Esophagus squamous epithelium (tissue), 5 donors: ENCODE measurements around the gene CAMK4. TPM values are rescaled to one million over a fixed set of nuclear protein-coding genes. Genes with fewer than 3 reads are reported as not detected.

Experiments
- DNase-seq: peaks from one replicate; lab custom pipeline; 2025; lab: John Stamatoyannopoulos, UW
- H3K27ac ChIP-seq, 4 donors: fragments of 200-600 bp; sonication (generic); one replicate each; pipeline ENCODE4 v1.5.1; 2016 to 2019; ENCODE audit warnings: mild to moderate bottlenecking in 1 of 4
- H3K27me3 ChIP-seq, 4 donors: fragments of 200-600 bp; sonication (generic); 1 replicate in 3 of 4; 2 replicates in 1 of 4; pipeline versions ENCODE4 v1.5.1 to v1.6.0; 2017 to 2021; ENCODE audit warnings: antibody characterized with exemption in 1 of 4
- H3K36me3 ChIP-seq, 3 donors: fragments of 200-600 bp; sonication (generic); one replicate each; pipeline ENCODE4 v1.5.1; 2016 to 2019
- H3K4me1 ChIP-seq, 3 donors: fragments of 200-600 bp; sonication (generic); one replicate each; pipeline ENCODE4 v1.5.1; 2017 to 2019
- H3K4me3 ChIP-seq, 4 donors: fragments of 200-600 bp; sonication (generic); 1 replicate in 3 of 4; 2 replicates in 1 of 4; pipeline ENCODE4 v1.5.1; 2016 to 2019; ENCODE audit warnings: mild to moderate bottlenecking in 2 of 4, moderate library complexity in 1 of 4
- H3K9me3 ChIP-seq, 3 donors: fragments of 200-600 bp; sonication (generic); one replicate each; pipeline ENCODE4 v1.5.1; 2016 to 2019
- CTCF ChIP-seq, 6 experiments: fragments of 450-650 bp in 4 of 6; fragments of 200-600 bp in 2 of 6; sonication (generic) in 2 of 6; IDR thresholded peaks; one replicate each; pipeline ENCODE4 v1.5.1; 2016 to 2019; ENCODE audit warnings: antibody characterized with exemption in 6 of 6, mild to moderate bottlenecking in 4 of 6, moderate library complexity in 4 of 6
- POLR2A ChIP-seq, 4 donors: fragments of 450-650 bp; IDR thresholded peaks; one replicate each; pipeline ENCODE4 v1.6.1; 2017; ENCODE audit warnings: antibody characterized with exemption in 4 of 4, mild to moderate bottlenecking in 4 of 4, moderate library complexity in 3 of 4
- WGBS, 2 donors: methylation state at CpG; one replicate each; pipeline ENCODE4 v1.1.5; 2018; 5-methylcytosine and 5-hydroxymethylcytosine counted together
- intact Hi-C: fragments of 100-400 bp; cut with DNase I; formaldehyde crosslinking; loops from one replicate; pipeline ENCODE4 v1.15.0; 2022
- total RNA-seq, 4 donors: library from RNA; depleted of rRNA; stranded (reverse); fragments of >200 nt; gene quantifications; one replicate each; pipeline ENCODE4 v1.1.0, GENCODE V29; 2016
- donor health status: DM: yes; HTN: yes; CAD: no.

The CAMK4 gene
- total RNA-seq, 4 donors from 2014 or later, result 1.5 to 3.2 (median 2.6) TPM

DNA sequence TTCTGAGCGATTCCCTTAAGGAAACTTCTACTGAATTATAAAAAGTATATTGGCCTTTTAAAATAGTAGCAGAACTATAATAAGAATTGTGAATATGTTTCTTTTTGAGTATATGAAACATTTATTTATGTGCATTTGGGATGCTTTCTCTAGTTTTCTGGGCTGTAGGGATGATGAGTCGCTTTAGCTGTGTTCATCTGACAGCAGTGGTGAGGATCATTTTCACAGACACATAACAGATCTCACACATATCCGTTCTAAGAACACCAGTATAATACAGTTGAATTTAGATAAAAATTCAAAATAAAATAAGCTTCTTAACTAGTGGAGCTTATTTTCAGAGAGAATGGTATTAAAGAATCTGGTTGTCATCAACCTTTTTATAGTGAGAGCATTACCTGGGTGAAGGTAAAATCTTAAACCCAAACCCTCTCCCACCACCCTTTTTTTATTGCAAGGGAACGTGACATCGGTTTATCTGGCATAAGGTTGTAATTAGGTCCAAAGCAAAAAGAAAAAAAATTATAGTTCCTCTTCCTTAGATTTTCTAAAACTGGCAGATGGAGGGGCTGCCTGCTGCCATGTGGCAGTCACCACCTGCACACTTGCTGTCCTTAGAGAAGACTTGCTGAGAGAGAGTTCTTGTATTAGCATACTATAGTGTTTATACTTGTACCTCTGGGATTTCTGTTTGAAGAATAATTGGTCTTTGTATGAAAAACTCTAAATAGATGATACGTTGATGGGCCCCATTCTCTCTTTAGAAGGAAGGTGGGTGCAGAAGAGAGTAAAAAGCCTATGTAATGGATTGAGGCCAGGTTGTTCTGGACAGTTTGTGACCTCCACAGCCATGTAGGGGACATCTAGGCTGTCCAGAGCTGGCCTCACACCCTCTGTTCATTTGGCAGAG lies 86.8 kb downstream of the CAMK4 start:
- H3K4me3 ChIP-seq, result no peak overlapping the region
- H3K27me3 ChIP-seq, result peaks cover 0 to 3% (median 0%) of the 10 kb centered on the region in 4 donors
- DNase-seq, result no peak
- no peaks in the 10 kb centered on the region for H3K9me3 ChIP-seq
- intact Hi-C loops, result no loop called here
- no peaks in the 10 kb centered on the region for H3K4me1 ChIP-seq
- no peaks in the 10 kb centered on the region for H3K36me3 ChIP-seq
- TF ChIP-seq POLR2A (IDR thresholded peaks at IDR 0.05) (no peak), CTCF (IDR thresholded peaks at IDR 0.05) (no peak)
- 88 to 91% methylated on average over 6 of the region's 6 CpGs for WGBS, 2 donors
- no peak overlapping the region for H3K27ac ChIP-seq

DNA sequence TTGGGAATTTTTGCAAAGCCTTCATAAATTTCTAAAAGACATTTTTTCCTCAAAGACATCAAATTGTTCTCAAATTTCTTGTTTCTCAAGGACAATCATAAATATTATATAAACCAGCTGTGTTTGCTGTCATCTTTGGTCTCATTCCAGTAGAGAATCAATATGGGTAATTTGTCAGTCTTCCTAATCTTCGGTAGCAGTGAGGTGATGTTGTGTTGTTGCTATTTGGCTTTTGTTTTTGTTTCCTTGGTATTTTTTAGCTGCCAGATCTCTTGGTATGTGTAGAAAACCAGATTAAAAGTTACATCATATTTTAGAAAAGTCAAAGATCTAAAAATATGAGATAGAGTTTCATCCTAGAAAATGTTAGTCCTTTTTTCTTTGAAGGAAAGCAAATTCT lies 87.5 kb downstream of the CAMK4 start:
- Histone ChIP-seq H3K27ac (no peak overlapping the region), H3K4me3 (no peak overlapping the region), H3K4me1 (no peaks in the 10 kb centered on the region), H3K36me3 (no peaks in the 10 kb centered on the region), H3K9me3 (no peaks in the 10 kb centered on the region), H3K27me3 (peaks cover 0 to 3% (median 0%) of the 10 kb centered on the region in 4 donors)
- 30 to 44% methylated on average over 1 of the region's 1 CpG for WGBS, 2 donors
- TF ChIP-seq CTCF (IDR thresholded peaks at IDR 0.05) (no peak), POLR2A (IDR thresholded peaks at IDR 0.05) (no peak)
- intact Hi-C loops, result no loop called here
- no peak for DNase-seq

DNA sequence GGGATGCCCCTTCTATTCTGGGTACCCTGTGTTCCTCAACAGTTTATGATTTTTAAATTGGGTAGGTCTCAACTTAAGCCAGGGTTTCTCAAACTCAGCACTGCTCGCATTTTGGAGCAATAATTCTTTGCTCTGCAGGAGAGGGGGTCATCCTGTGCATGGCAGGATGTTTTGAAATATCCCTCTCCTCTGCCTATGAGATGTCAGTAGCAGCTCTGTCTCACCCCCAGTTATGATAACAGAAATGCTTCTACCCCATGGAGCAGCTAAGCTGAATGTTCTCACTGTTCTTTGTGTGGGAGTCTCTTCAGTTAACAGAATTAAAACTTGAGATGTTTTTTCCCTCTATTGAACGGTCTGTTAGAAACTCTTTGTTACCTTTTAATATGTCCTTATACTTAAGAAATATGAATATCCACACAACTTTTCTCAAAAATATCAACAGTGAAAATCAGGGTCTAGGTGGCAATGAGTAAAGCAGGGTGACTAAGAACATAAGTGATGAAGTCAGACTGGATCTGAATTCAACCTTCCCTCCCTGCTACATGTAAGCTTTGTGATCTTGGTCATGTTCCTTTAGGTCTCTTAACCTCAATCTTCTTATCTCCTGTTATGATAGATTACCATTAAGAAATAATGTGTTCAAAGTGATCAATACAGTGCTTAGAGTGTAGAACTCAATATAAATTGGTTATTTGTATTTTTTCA lies 89.0 kb downstream of the CAMK4 start:
- Histone ChIP-seq H3K9me3 (no peaks in the 10 kb centered on the region), H3K36me3 (no peaks in the 10 kb centered on the region), H3K4me3 (no peak overlapping the region), H3K27ac (no peak overlapping the region), H3K27me3 (peaks cover 0 to 3% (median 0%) of the 10 kb centered on the region in 4 donors), H3K4me1 (no peaks in the 10 kb centered on the region)
- DNase-seq, result no peak
- WGBS, 2 donors, result 67 to 71% methylated on average over 2 of the region's 2 CpGs
- intact Hi-C loops, result no loop called here
- TF ChIP-seq CTCF (IDR thresholded peaks at IDR 0.05), result no peak

- Histone ChIP-seq H3K4me3 (no peak overlapping the region), H3K4me1 (no peaks in the 10 kb centered on the region), H3K27me3 (no peaks in the 10 kb centered on the region), H3K36me3 (no peaks in the 10 kb centered on the region), H3K9me3 (no peaks in the 10 kb centered on the region), H3K27ac (no peak overlapping the region)
- intact Hi-C loops, result no loop called here
- WGBS, 2 donors, result 0 to 17% methylated on average over 1 of the region's 1 CpG
- no peak for DNase-seq
- TF ChIP-seq POLR2A (IDR thresholded peaks at IDR 0.05) (no peak), CTCF (IDR thresholded peaks at IDR 0.05) (no peak)
Measured at GRCh38 chr5:111320953-111321352, 96.8 kb downstream of the CAMK4 start.

DNA sequence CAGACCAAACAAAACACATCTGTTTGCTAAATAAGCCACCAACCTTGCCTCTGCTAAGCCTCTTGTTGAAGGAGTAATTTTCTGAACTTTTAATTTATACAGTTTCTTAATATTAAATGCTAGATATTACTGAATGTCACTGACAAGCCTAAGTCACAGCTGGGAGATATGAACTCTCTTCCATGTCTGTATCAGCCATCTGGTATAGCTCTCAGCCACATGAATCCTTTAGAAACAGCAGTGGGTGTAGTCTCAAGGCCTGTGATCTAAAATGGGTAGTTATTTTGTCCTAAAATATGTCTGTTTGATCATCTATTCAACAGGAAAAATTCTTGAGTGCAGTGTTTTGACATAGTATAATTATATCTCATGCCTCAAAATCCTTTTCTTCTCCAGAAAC lies 97.2 kb downstream of the CAMK4 start:
- no peak for TF ChIP-seq POLR2A (IDR thresholded peaks at IDR 0.05)
- TF ChIP-seq CTCF (IDR thresholded peaks at IDR 0.05), result no peak
- intact Hi-C loops, result no loop called here
- Histone ChIP-seq H3K36me3 (no peaks in the 10 kb centered on the region), H3K4me1 (no peaks in the 10 kb centered on the region), H3K27me3 (no peaks in the 10 kb centered on the region), H3K27ac (no peak overlapping the region), H3K4me3 (no peak overlapping the region), H3K9me3 (no peaks in the 10 kb centered on the region)
- no peak for DNase-seq
